ENCODE results near the gene PARD3B. TPM values are rescaled to one million over a fixed set of nuclear protein-coding genes. Genes with fewer than 3 reads are reported as not detected.

PARD3B gene
- total RNA-seq, 1 experiment from 2014 or later = 6.4 TPM

- no peak overlapping the region for H3K27ac Mint-ChIP-seq
- WGBS (ENCODE audit: extremely low coverage, insufficient read length, low lambda C conversion rate) = no CpG with 5 or more reads among the region's 4 CpGs
Observed at GRCh38 chr2:204670756-204671155, 125.5 kb downstream of the PARD3B start.

More at GRCh38 chr2:204670756-204671155, 125.5 kb downstream of the PARD3B start:
- H3K4me3 Mint-ChIP-seq = no peak overlapping the region
- no peak for TF ChIP-seq CTCF (conservative IDR thresholded peaks at IDR 0.05)
- Histone ChIP-seq H3K4me2 (ENCODE audit: insufficient read depth, insufficient read length, low read length) (no peak overlapping the region), H2BK15ac (ENCODE audit: low read depth, low read length) (no peak overlapping the region), H3K23ac (ENCODE audit: insufficient read length, low read depth, low read length) (no peak overlapping the region), H2BK120ac (ENCODE audit: low read depth, low read length, poor library complexity, severe bottlenecking) (no peak overlapping the region), H2BK20ac (ENCODE audit: low read depth, low read length, poor library complexity, severe bottlenecking) (no peak overlapping the region), H3K9ac (ENCODE audit: extremely low read depth, insufficient read length, low read length) (no peak overlapping the region), H3K4me1 (ENCODE audit: insufficient read depth, low read length) (peaks cover 6% of the 10 kb centered on the region; the same call in 1 of the 2 replicates), H3K27ac (ENCODE audit: insufficient read length, low read depth, low read length) (no peak overlapping the region), H3K79me1 (ENCODE audit: insufficient read depth, low read depth, low read length, poor library complexity, severe bottlenecking) (no peaks in the 10 kb centered on the region), H4K20me1 (ENCODE audit: control insufficient read depth, insufficient read depth, insufficient read length) (no peaks in the 10 kb centered on the region), H3K14ac (ENCODE audit: insufficient read depth, low read length) (no peak overlapping the region), H3K79me2 (ENCODE audit: insufficient read depth, low read length) (no peaks in the 10 kb centered on the region), H2AK5ac (ENCODE audit: insufficient read length, low read length) (no peak overlapping the region), H3K9me3 (ENCODE audit: control insufficient read depth, low read depth, low read length) (no peaks in the 10 kb centered on the region), H4K8ac (replicated peaks; ENCODE audit: insufficient read length, low read depth, low read length) (no peak overlapping the region), H3K27me3 (ENCODE audit: insufficient read depth, low read length) (no peaks in the 10 kb centered on the region), H3K56ac (ENCODE audit: insufficient read length, low read depth, low read length) (no peak overlapping the region), H4K91ac (ENCODE audit: insufficient read length, low read depth, low read length) (no peak overlapping the region), H2BK12ac (ENCODE audit: insufficient read length, low read depth, low read length) (no peak overlapping the region), H2BK5ac (ENCODE audit: insufficient read length, low read length) (no peak overlapping the region), H2AFZ (ENCODE audit: low read length) (no peak overlapping the region), H3K4ac (ENCODE audit: low read depth, low read length) (no peak overlapping the region), H3T11ph (ENCODE audit: low read length) (no peak overlapping the region), H4K5ac (ENCODE audit: insufficient read length, low read depth, low read length) (no peak overlapping the region), H3K23me2 (ENCODE audit: insufficient read length, low read depth, low read length, poor library complexity, severe bottlenecking) (no peaks in the 10 kb centered on the region), H3K18ac (ENCODE audit: insufficient read length, low read depth, low read length) (no peak overlapping the region)
- H3K36me3 Mint-ChIP-seq (ENCODE audit: insufficient read depth in 1 of 3, low read depth in 3 of 3) = no peaks in the 10 kb centered on the region
- H3K27me3 Mint-ChIP-seq (ENCODE audit: low read depth) = no peaks in the 10 kb centered on the region
- no peaks in the 10 kb centered on the region for H3K9me3 Mint-ChIP-seq
- DNase-seq = no peak
- peaks cover 20 to 21% of the 10 kb centered on the region in 2 experiments for H3K4me1 Mint-ChIP-seq

All from H9 (cell line).